OCI-LY7 (cell line): ENCODE results near the gene ELOVL1. TPM values are rescaled to one million over a fixed set of nuclear protein-coding genes. Genes with fewer than 3 reads are reported as not detected.

Source experiments
- BruUV-seq: library from RNA; stranded (reverse); fragments of 400-500 nt; replicated peaks from 2 replicates; lab custom pipeline; 2021; lab: Mats Ljungman, UMichigan
- CTCF ChIA-PET: fragments of 300-600 bp; sonication (Branson Sonifier 250); formaldehyde crosslinking; loops from one replicate; lab custom pipeline; 2022; ENCODE audit warnings: antibody characterized with exemption; ENCODE audit not compliant: unreplicated experiment; lab: Charles Lee
- POLR2A ChIA-PET: fragments of 300-600 bp; sonication (Branson Sonifier 250); formaldehyde crosslinking; loops from one replicate; lab custom pipeline; 2022; ENCODE audit warnings: antibody characterized with exemption; lab: Charles Lee
- DNase-seq: peaks from one replicate; pipeline ENCODE4 v3.0.0-alpha.2; 2015; ENCODE audit warnings: low spot score
- H2AFZ ChIP-seq: fragments of 200-600 bp; sonication (generic), shearing (Covaris generic); 2 replicates; pipeline ENCODE4 v1.6.1; 2014; ENCODE audit warnings: mild to moderate bottlenecking, antibody characterized with exemption, low read length, moderate library complexity
- H3K27ac ChIP-seq: fragments of 200-600 bp; sonication (generic); 2 replicates; pipeline ENCODE4 v1.5.1; 2014; ENCODE audit warnings: mixed run types, low read depth, mild to moderate bottlenecking, moderate library complexity, low read length, inconsistent platforms; ENCODE audit not compliant: poor library complexity, severe bottlenecking
- H3K36me3 ChIP-seq: fragments of 200-600 bp; sonication (generic); 2 replicates; pipeline ENCODE4 v1.6.1; 2014; ENCODE audit warnings: mild to moderate bottlenecking, antibody characterized with exemption, low read length, moderate library complexity, mixed read lengths; ENCODE audit not compliant: insufficient read depth
- H3K4me1 ChIP-seq: fragments of 200-600 bp; sonication (generic); 2 replicates; pipeline ENCODE4 v1.5.1; 2014; ENCODE audit warnings: mild to moderate bottlenecking, low read length; ENCODE audit not compliant: insufficient read depth, poor library complexity, severe bottlenecking
- H3K4me2 ChIP-seq: fragments of 200-600 bp; sonication (generic); 2 replicates; pipeline ENCODE4 v1.6.1; 2014; ENCODE audit warnings: mild to moderate bottlenecking, low read length
- H3K4me3 ChIP-seq: fragments of 200-600 bp; sonication (generic); 2 replicates; pipeline ENCODE4 v1.5.1; 2014; ENCODE audit warnings: mild to moderate bottlenecking, low read depth, low read length; ENCODE audit not compliant: poor library complexity, severe bottlenecking
- H3K79me2 ChIP-seq: fragments of 200-600 bp; sonication (generic); 2 replicates; pipeline ENCODE4 v1.6.1; 2016; ENCODE audit warnings: low read depth, mild to moderate bottlenecking, low read length, moderate library complexity, mixed read lengths; ENCODE audit not compliant: insufficient read depth
- H3K9me2 ChIP-seq: fragments of 200-600 bp; sonication (generic); 2 replicates; pipeline ENCODE4 v1.6.1; 2016; ENCODE audit warnings: mild to moderate bottlenecking, low read length, mixed read lengths; ENCODE audit not compliant: insufficient read depth
- H3K9me3 ChIP-seq: fragments of 200-600 bp; sonication (generic); 2 replicates; pipeline ENCODE4 v1.6.1; 2014; ENCODE audit warnings: mild to moderate bottlenecking, mixed run types, low read length, mixed read lengths
- H4K20me1 ChIP-seq: fragments of 200-600 bp; sonication (generic); 2 replicates; pipeline ENCODE4 v1.6.1; 2014; ENCODE audit warnings: mild to moderate bottlenecking, antibody characterized with exemption, low read length, moderate library complexity, mixed read lengths; ENCODE audit not compliant: insufficient read depth
- EZH2phosphoT487 ChIP-seq: fragments of 200-600 bp; sonication (generic); IDR thresholded peaks from 2 replicates; pipeline ENCODE4 v1.6.1; 2018; ENCODE audit warnings: low read depth, borderline replicate concordance, mild to moderate bottlenecking, mixed run types, antibody characterized with exemption, low read length, moderate library complexity, mixed read lengths
- intact Hi-C: fragments of 100-400 bp; cut with micrococcal nuclease; formaldehyde crosslinking; loops from one replicate; pipeline ENCODE4 v1.10.0; 2022; ENCODE audit not compliant: unreplicated experiment
- total RNA-seq, 2 experiments: library from RNA; depleted of rRNA in 1 of 2; stranded (reverse); fragments of >200 nt in 1 of 2; shearing (Covaris generic) in 1 of 2; gene quantifications; 2 replicates each; pipeline ENCODE4 v1.2.3, GENCODE V29; 2014 to 2022
- TF ChIP-seq, protein P1 (sequence below): fragments of 200-600 bp; sonication (generic); conservative IDR thresholded peaks from 2 replicates; pipeline ENCODE4 v1.5.1; 2014; ENCODE audit warnings: mild to moderate bottlenecking, antibody characterized with exemption, low read length, moderate library complexity, mixed read lengths

Gene ELOVL1
- total RNA-seq, 2 experiments from 2014 or later: 35.9 to 43.9 TPM

DNA sequence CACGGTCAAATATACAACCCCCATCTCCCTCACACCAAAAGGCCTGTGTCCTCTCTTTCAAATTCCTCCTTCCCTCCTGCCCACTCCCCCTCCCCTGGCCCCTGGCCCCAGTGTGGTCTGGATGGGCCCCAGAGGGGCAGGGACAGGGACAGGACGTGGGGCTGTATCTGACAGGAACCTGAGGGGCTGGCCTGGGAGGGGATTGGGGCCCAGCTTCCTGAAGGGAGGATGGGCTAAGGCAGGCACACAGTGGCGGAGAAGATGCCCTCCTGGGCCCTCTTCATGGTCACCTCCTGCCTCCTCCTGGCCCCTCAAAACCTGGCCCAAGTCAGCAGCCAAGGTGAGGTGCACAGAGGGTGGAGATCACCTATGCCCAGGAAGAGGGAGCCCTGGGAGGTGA lies 30.2 kb downstream of the ELOVL1 start, which contains the start of gene MPL:
Gene MPL, plus strand, starts transcription at position 231 of the 400 bp plus-strand sequence. Its CDS starts 31 bp downstream, at position 262.
- intact Hi-C loops: no loop called here
- no peaks in the 10 kb centered on the region for H3K9me3 ChIP-seq
- H3K4me2 ChIP-seq: no peak within 1 kb of the TSS
- POLR2A ChIA-PET: no interaction called here
- H3K4me3 ChIP-seq: no peak within 1 kb of the TSS
- no peak for DNase-seq
- no peaks in the 10 kb centered on the region for H3K79me2 ChIP-seq
- no peaks in the 10 kb centered on the region for H3K4me1 ChIP-seq
- no TSS peak for BruUV-seq
- no peak within 1 kb of the TSS for H3K27ac ChIP-seq
- H3K36me3 ChIP-seq: no peaks in the 10 kb centered on the region
- CTCF ChIA-PET: no interaction called here
- H4K20me1 ChIP-seq: no peaks in the 10 kb centered on the region
- H3K9me2 ChIP-seq: no peaks in the 10 kb centered on the region
- no peak within 1 kb of the TSS for H2AFZ ChIP-seq
- no peak for TF ChIP-seq EZH2phosphoT487
- TF ChIP-seq, protein P1, sequence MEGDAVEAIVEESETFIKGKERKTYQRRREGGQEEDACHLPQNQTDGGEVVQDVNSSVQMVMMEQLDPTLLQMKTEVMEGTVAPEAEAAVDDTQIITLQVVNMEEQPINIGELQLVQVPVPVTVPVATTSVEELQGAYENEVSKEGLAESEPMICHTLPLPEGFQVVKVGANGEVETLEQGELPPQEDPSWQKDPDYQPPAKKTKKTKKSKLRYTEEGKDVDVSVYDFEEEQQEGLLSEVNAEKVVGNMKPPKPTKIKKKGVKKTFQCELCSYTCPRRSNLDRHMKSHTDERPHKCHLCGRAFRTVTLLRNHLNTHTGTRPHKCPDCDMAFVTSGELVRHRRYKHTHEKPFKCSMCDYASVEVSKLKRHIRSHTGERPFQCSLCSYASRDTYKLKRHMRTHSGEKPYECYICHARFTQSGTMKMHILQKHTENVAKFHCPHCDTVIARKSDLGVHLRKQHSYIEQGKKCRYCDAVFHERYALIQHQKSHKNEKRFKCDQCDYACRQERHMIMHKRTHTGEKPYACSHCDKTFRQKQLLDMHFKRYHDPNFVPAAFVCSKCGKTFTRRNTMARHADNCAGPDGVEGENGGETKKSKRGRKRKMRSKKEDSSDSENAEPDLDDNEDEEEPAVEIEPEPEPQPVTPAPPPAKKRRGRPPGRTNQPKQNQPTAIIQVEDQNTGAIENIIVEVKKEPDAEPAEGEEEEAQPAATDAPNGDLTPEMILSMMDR: no peak

DNA sequence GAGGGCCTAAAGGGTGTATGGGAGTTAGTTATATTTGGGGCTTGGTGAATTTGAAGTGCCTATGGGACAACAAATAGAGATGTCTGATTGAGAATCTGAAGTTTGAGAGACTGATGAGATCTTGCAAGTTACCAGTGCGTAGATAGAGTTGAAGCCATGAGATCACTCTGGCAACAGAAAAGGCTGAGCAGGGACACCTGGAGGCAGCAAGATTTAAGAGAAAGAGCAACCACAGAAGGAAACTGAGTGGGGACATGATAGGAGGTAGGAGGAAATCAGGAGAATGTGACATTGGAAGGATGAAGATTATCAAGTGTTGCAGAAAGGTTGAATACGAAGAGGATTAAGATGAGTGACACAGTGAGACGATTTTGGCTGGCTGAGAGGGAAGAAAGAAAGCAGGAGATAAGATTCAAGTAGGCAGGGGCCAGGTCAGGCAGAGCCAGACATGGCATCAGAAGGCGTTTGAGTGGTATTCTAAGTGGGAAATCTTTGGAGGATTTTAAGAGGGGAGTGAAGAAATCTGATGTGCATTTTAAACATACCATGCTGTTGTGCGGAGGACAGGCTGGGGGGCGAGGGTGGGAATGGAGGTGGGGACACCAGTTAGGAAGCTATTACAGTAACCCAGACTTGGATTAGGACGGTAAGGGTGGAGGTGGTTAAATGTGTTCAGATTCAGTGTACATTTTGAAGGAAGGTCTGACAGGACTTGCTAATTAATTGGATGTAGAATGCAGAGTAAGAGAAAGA lies 33.2 kb downstream of the ELOVL1 start:
- DNase-seq: no peak
- no peaks in the 10 kb centered on the region for H3K9me2 ChIP-seq
- CTCF ChIA-PET: no interaction called here
- no peaks in the 10 kb centered on the region for H3K79me2 ChIP-seq
- H3K4me2 ChIP-seq: no peak overlapping the region
- no peaks in the 10 kb centered on the region for H3K36me3 ChIP-seq
- H3K4me3 ChIP-seq: no peak overlapping the region
- H3K27ac ChIP-seq: no peak overlapping the region
- H2AFZ ChIP-seq: no peak overlapping the region
- no peaks in the 10 kb centered on the region for H3K4me1 ChIP-seq
- POLR2A ChIA-PET: no interaction called here
- H3K9me3 ChIP-seq: no peaks in the 10 kb centered on the region
- BruUV-seq: no TSS peak
- H4K20me1 ChIP-seq: no peaks in the 10 kb centered on the region
- no peak for TF ChIP-seq EZH2phosphoT487
- TF ChIP-seq, protein P1: no peak
- intact Hi-C loops: no loop called here

DNA sequence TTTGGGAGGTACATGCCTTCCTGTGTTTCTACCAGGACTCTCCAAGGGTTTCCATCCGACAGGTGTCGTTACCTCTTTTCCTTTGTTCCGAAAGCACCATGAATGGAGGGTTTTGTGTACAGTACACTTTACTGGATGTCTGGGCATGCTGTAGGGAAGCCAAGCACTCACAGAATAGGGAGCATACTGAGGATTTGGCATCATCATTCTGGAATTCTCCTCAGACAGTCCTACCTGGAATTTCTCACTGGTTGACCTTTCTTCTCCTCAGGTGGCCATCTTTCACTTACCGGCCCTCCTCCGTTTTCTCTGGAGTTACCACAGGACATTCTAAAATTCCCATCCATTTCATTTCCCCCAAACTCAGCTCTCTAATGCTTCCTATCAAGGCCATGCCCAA lies 36.1 kb downstream of the ELOVL1 start:
- intact Hi-C loops: no loop called here
- CTCF ChIA-PET: no interaction called here
- Histone ChIP-seq H3K4me1 (no peaks in the 10 kb centered on the region), H3K4me2 (no peak overlapping the region), H3K79me2 (no peaks in the 10 kb centered on the region), H3K9me2 (no peaks in the 10 kb centered on the region), H3K4me3 (no peak overlapping the region), H3K9me3 (peaks cover 10% of the 10 kb centered on the region; the same call in 1 of the 2 replicates), H3K36me3 (no peaks in the 10 kb centered on the region), H2AFZ (no peak overlapping the region), H4K20me1 (no peaks in the 10 kb centered on the region), H3K27ac (no peak overlapping the region)
- POLR2A ChIA-PET: interaction anchor here (0.6 kb wide), 1 partner anchor 122 kb away, joined by 3 read pairs; the partner anchor contains the start of gene HYI
- no peak for DNase-seq
- no TSS peak for BruUV-seq
- no peak for TF ChIP-seq EZH2phosphoT487
- TF ChIP-seq, protein P1: no peak
